ENCODE results near the gene FIBCD1.

FIBCD1 gene

DNA sequence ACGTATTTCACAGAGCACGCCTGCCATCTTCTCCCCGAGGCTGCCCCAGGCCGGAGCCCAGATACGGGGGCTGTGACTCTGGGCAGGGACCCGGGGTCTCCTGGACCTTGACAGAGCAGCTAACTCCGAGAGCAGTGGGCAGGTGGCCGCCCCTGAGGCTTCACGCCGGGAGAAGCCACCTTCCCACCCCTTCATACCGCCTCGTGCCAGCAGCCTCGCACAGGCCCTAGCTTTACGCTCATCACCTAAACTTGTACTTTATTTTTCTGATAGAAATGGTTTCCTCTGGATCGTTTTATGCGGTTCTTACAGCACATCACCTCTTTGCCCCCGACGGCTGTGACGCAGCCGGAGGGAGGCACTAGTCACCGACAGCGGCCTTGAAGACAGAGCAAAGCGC, 52.1 kb downstream of the FIBCD1 start:
- H3K27me3 ChIP-seq (ENCODE audit: insufficient read depth, low read length), result no peaks in the 10 kb centered on the region
- H3K9me3 ChIP-seq (ENCODE audit: low read length), result no peaks in the 10 kb centered on the region
- H3K9me2 ChIP-seq (ENCODE audit: low read depth, low read length), result no peaks in the 10 kb centered on the region
- H3K4me2 ChIP-seq (ENCODE audit: low read length), result no peak overlapping the region
- H2AFZ ChIP-seq (ENCODE audit: low read length), result no peak overlapping the region
- no peaks in the 10 kb centered on the region for H4K20me1 ChIP-seq (ENCODE audit: insufficient read depth, low read length)
- no peaks in the 10 kb centered on the region for H3K4me1 ChIP-seq (ENCODE audit: insufficient read depth, low read length, severe bottlenecking)
- no peak for TF ChIP-seq EZH2 (IDR thresholded peaks at IDR 0.05; ENCODE audit: borderline replicate concordance, low read length)
- no peak for TF ChIP-seq CTCF (IDR thresholded peaks at IDR 0.05; ENCODE audit: low read length)
- no peak overlapping the region for H3K9ac ChIP-seq (ENCODE audit: low read length)
- no peaks in the 10 kb centered on the region for H3F3A ChIP-seq (ENCODE audit: insufficient read depth, low read length)
- no peaks in the 10 kb centered on the region for H3K36me3 ChIP-seq (ENCODE audit: insufficient read depth, low read length)
- no peaks in the 10 kb centered on the region for H3K79me2 ChIP-seq (ENCODE audit: insufficient read depth, low read length)
- no peak overlapping the region for H3K4me3 ChIP-seq (ENCODE audit: low read depth, low read length, poor library complexity, severe bottlenecking)
- H3K27ac ChIP-seq (ENCODE audit: low read depth, low read length, poor library complexity, severe bottlenecking), result no peak overlapping the region

DNA sequence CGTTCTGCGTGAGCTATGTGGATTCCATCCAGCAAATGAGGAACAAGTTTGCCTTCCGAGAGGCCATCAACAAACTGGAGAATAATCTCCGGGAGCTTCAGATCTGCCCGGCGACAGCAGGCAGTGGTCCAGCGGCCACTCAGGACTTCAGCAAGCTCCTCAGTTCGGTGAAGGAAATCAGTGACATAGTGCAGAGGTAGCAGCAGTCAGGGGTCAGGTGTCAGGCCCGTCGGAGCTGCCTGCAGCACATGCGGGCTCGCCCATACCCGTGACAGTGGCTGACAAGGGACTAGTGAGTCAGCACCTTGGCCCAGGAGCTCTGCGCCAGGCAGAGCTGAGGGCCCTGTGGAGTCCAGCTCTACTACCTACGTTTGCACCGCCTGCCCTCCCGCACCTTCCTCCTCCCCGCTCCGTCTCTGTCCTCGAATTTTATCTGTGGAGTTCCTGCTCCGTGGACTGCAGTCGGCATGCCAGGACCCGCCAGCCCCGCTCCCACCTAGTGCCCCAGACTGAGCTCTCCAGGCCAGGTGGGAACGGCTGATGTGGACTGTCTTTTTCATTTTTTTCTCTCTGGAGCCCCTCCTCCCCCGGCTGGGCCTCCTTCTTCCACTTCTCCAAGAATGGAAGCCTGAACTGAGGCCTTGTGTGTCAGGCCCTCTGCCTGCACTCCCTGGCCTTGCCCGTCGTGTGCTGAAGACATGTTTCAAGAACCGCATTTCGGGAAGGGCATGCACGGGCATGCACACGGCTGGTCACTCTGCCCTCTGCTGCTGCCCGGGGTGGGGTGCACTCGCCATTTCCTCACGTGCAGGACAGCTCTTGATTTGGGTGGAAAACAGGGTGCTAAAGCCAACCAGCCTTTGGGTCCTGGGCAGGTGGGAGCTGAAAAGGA, 53.3 kb downstream of the FIBCD1 start:
- H3K36me3 ChIP-seq (ENCODE audit: insufficient read depth, low read length), result peaks cover 6% of the 10 kb centered on the region; the same call in 1 of the 2 replicates
- no peak overlapping the region for H3K9ac ChIP-seq (ENCODE audit: low read length)
- no peaks in the 10 kb centered on the region for H3F3A ChIP-seq (ENCODE audit: insufficient read depth, low read length)
- no peaks in the 10 kb centered on the region for H4K20me1 ChIP-seq (ENCODE audit: insufficient read depth, low read length)
- no peaks in the 10 kb centered on the region for H3K4me1 ChIP-seq (ENCODE audit: insufficient read depth, low read length, severe bottlenecking)
- no peak for TF ChIP-seq CTCF (IDR thresholded peaks at IDR 0.05; ENCODE audit: low read length)
- TF ChIP-seq EZH2 (IDR thresholded peaks at IDR 0.05; ENCODE audit: borderline replicate concordance, low read length), result no peak
- no peaks in the 10 kb centered on the region for H3K9me3 ChIP-seq (ENCODE audit: low read length)
- H2AFZ ChIP-seq (ENCODE audit: low read length), result no peak overlapping the region
- H3K79me2 ChIP-seq (ENCODE audit: insufficient read depth, low read length), result no peaks in the 10 kb centered on the region
- no peak overlapping the region for H3K4me2 ChIP-seq (ENCODE audit: low read length)
- H3K4me3 ChIP-seq (ENCODE audit: low read depth, low read length, poor library complexity, severe bottlenecking), result no peak overlapping the region
- no peak overlapping the region for H3K27ac ChIP-seq (ENCODE audit: low read depth, low read length, poor library complexity, severe bottlenecking)
- H3K9me2 ChIP-seq (ENCODE audit: low read depth, low read length), result no peaks in the 10 kb centered on the region
- no peaks in the 10 kb centered on the region for H3K27me3 ChIP-seq (ENCODE audit: insufficient read depth, low read length)

DNA sequence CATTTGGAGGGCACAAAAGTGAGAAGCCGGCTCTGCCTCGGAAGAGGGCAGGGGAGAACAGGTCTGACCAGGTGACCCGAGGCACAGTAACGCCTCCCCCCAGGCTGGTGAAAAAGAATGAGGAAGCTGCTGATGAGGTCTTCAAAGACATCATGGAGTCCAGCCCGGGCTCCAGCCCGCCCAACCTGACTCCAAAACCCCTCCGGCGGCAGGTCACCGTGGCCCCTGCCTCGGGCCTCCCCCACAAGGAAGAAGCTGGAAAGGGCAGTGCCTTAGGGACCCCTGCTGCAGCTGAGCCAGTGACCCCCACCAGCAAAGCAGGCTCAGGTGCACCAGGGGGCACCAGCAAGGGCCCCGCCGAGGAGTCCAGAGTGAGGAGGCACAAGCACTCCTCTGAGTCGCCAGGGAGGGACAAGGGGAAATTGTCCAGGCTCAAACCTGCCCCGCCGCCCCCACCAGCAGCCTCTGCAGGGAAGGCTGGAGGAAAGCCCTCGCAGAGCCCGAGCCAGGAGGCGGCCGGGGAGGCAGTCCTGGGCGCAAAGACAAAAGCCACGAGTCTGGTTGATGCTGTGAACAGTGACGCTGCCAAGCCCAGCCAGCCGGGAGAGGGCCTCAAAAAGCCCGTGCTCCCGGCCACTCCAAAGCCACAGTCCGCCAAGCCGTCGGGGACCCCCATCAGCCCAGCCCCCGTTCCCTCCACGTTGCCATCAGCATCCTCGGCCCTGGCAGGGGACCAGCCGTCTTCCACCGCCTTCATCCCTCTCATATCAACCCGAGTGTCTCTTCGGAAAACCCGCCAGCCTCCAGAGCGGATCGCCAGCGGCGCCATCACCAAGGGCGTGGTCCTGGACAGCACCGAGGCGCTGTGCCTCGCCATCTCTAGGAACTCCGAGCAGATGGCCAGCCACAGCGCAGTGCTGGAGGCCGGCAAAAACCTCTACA, 54.2 kb downstream of the FIBCD1 start:
- H3K79me2 ChIP-seq (ENCODE audit: insufficient read depth, low read length), result no peaks in the 10 kb centered on the region
- H3K27ac ChIP-seq (ENCODE audit: low read depth, low read length, poor library complexity, severe bottlenecking), result no peak overlapping the region
- no peaks in the 10 kb centered on the region for H3K27me3 ChIP-seq (ENCODE audit: insufficient read depth, low read length)
- no peaks in the 10 kb centered on the region for H3K4me1 ChIP-seq (ENCODE audit: insufficient read depth, low read length, severe bottlenecking)
- no peaks in the 10 kb centered on the region for H3K9me2 ChIP-seq (ENCODE audit: low read depth, low read length)
- no peaks in the 10 kb centered on the region for H4K20me1 ChIP-seq (ENCODE audit: insufficient read depth, low read length)
- no peak overlapping the region for H3K4me2 ChIP-seq (ENCODE audit: low read length)
- no peak overlapping the region for H3K4me3 ChIP-seq (ENCODE audit: low read depth, low read length, poor library complexity, severe bottlenecking)
- H3K9ac ChIP-seq (ENCODE audit: low read length), result no peak overlapping the region
- no peaks in the 10 kb centered on the region for H3K9me3 ChIP-seq (ENCODE audit: low read length)
- no peak for TF ChIP-seq CTCF (IDR thresholded peaks at IDR 0.05; ENCODE audit: low read length)
- TF ChIP-seq EZH2 (IDR thresholded peaks at IDR 0.05; ENCODE audit: borderline replicate concordance, low read length), result no peak
- H2AFZ ChIP-seq (ENCODE audit: low read length), result no peak overlapping the region
- H3F3A ChIP-seq (ENCODE audit: insufficient read depth, low read length), result no peaks in the 10 kb centered on the region
- peaks cover 13% of the 10 kb centered on the region; the same call in 1 of the 2 replicates for H3K36me3 ChIP-seq (ENCODE audit: insufficient read depth, low read length)
